Calu3 (cell line): ENCODE data around the gene PROM1. TPM values are rescaled to one million over a fixed set of nuclear protein-coding genes. Genes with fewer than 3 reads are reported as not detected.

Source experiments
- BruUV-seq: library from RNA; stranded (reverse); fragments of 400-500 nt; replicated peaks from 2 replicates; lab custom pipeline; 2021; lab: Mats Ljungman, UMichigan
- CTCF ChIA-PET: fragments of 300-600 bp; sonication (Branson Sonifier 250); formaldehyde crosslinking; loops from one replicate; lab custom pipeline; 2022; ENCODE audit warnings: antibody characterized with exemption; lab: Charles Lee
- DNase-seq: peaks from one replicate; pipeline ENCODE4 v3.0.0; 2022
- H3K27ac Mint-ChIP-seq: one replicate; pipeline ENCODE4 v1.8.0; 2022; ENCODE audit warnings: mixed read lengths; ENCODE audit not compliant: unreplicated experiment
- H3K27me3 Mint-ChIP-seq: one replicate; pipeline ENCODE4 v1.8.0; 2022; ENCODE audit warnings: mixed read lengths; ENCODE audit not compliant: unreplicated experiment
- H3K36me3 Mint-ChIP-seq: one replicate; pipeline ENCODE4 v1.8.0; 2022; ENCODE audit warnings: mild to moderate bottlenecking, moderate library complexity, mixed read lengths; ENCODE audit not compliant: insufficient read depth, unreplicated experiment
- H3K4me1 Mint-ChIP-seq: one replicate; pipeline ENCODE4 v1.8.0; 2022; ENCODE audit warnings: mild to moderate bottlenecking, low read depth, mixed read lengths; ENCODE audit not compliant: unreplicated experiment
- H3K4me3 Mint-ChIP-seq: one replicate; pipeline ENCODE4 v1.8.0; 2022; ENCODE audit warnings: mild to moderate bottlenecking, low read depth, moderate library complexity, mixed read lengths; ENCODE audit not compliant: unreplicated experiment
- H3K9me3 Mint-ChIP-seq: one replicate; pipeline ENCODE4 v1.8.0; 2022; ENCODE audit warnings: low read depth, mixed read lengths; ENCODE audit not compliant: unreplicated experiment
- intact Hi-C: fragments of 100-400 bp; cut with micrococcal nuclease; formaldehyde crosslinking; loops from one replicate; pipeline ENCODE4 v1.10.0; 2022; ENCODE audit not compliant: unreplicated experiment
- total RNA-seq: library from RNA; stranded (reverse); gene quantifications from 2 replicates; pipeline ENCODE4 v1.2.3, GENCODE V29; 2022
- TF ChIP-seq, protein P1 (sequence below): fragments of 200-600 bp; IDR thresholded peaks from one replicate; pipeline ENCODE4 v1.8.0; 2022; ENCODE audit warnings: antibody characterized with exemption; ENCODE audit not compliant: unreplicated experiment

PROM1 gene
- total RNA-seq, 1 experiment from 2014 or later, result 73.9 TPM

DNA sequence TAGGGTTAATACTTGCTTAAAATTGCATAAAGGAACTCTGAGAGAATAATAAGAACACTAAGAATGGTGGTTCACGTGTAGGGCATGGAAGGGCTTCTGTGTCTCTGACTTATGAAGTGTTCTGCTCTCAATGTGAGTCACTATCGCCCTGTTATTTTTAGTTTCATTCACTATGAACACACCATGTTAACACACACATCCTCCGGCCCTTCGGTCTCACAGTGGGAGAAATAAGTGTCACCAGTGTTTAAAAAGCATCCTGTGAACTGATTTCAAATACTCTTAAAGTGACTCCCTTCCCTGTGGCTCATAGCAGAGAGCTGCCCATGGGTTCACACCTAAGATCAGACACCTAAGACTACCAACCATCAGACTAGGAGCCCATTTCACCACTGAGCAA lies 87.0 kb downstream of the PROM1 start:
- CTCF ChIA-PET, result no interaction called here
- TF ChIP-seq, protein P1, sequence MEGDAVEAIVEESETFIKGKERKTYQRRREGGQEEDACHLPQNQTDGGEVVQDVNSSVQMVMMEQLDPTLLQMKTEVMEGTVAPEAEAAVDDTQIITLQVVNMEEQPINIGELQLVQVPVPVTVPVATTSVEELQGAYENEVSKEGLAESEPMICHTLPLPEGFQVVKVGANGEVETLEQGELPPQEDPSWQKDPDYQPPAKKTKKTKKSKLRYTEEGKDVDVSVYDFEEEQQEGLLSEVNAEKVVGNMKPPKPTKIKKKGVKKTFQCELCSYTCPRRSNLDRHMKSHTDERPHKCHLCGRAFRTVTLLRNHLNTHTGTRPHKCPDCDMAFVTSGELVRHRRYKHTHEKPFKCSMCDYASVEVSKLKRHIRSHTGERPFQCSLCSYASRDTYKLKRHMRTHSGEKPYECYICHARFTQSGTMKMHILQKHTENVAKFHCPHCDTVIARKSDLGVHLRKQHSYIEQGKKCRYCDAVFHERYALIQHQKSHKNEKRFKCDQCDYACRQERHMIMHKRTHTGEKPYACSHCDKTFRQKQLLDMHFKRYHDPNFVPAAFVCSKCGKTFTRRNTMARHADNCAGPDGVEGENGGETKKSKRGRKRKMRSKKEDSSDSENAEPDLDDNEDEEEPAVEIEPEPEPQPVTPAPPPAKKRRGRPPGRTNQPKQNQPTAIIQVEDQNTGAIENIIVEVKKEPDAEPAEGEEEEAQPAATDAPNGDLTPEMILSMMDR, result no peak
- intact Hi-C loops, result no loop called here
- Mint-ChIP-seq H3K27ac (no peak overlapping the region), H3K27me3 (no peaks in the 10 kb centered on the region), H3K4me3 (no peak overlapping the region), H3K36me3 (no peaks in the 10 kb centered on the region), H3K4me1 (no peaks in the 10 kb centered on the region), H3K9me3 (no peaks in the 10 kb centered on the region)
- BruUV-seq, result no TSS peak
- no peak for DNase-seq

DNA sequence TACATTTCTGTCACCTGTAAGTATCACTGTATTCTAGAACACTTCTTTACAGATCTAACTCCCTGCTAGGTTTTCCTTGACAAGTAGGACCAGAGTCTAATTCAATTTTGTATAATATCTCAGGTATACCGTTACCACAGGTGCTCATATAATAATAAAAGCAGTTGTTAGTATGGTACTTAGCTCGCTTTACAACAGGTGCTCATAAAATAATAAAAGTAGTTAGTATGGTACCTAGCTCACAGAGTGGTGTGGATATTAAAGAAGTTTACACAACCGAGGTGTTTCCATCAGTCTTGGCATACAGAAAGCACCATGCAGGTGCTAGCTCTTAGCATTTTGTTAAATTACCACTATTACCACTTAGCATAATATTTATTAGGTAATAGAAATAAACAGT lies 88.0 kb downstream of the PROM1 start:
- TF ChIP-seq, protein P1, result no peak
- Mint-ChIP-seq H3K27me3 (no peaks in the 10 kb centered on the region), H3K4me1 (no peaks in the 10 kb centered on the region), H3K4me3 (no peak overlapping the region), H3K9me3 (no peaks in the 10 kb centered on the region), H3K36me3 (no peaks in the 10 kb centered on the region), H3K27ac (no peak overlapping the region)
- intact Hi-C loops, result no loop called here
- CTCF ChIA-PET, result no interaction called here
- DNase-seq, result no peak
- no TSS peak for BruUV-seq

DNA sequence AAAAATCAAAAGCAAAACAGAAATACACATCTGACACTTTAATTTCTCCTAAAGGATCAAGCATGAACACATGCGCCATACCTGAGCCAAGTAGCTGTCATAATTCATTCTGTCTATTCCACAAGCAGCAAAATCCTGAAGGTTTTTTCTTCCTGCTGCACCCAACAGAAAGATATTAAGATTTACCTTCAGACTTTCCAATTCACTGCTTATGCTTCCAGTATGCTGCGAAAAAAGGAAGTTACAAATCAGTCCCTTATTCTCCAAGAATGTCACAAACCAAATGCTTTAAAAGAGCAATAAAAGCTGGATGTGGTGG lies 91.7 kb downstream of the PROM1 start:
- H3K27ac Mint-ChIP-seq, result no peak overlapping the region
- H3K9me3 Mint-ChIP-seq, result no peaks in the 10 kb centered on the region
- no peak for DNase-seq
- H3K4me3 Mint-ChIP-seq, result no peak overlapping the region
- BruUV-seq, result no TSS peak
- TF ChIP-seq, protein P1, result no peak
- no peaks in the 10 kb centered on the region for H3K27me3 Mint-ChIP-seq
- intact Hi-C loops, result no loop called here
- H3K36me3 Mint-ChIP-seq, result no peaks in the 10 kb centered on the region
- no peaks in the 10 kb centered on the region for H3K4me1 Mint-ChIP-seq
- CTCF ChIA-PET, result no interaction called here

DNA sequence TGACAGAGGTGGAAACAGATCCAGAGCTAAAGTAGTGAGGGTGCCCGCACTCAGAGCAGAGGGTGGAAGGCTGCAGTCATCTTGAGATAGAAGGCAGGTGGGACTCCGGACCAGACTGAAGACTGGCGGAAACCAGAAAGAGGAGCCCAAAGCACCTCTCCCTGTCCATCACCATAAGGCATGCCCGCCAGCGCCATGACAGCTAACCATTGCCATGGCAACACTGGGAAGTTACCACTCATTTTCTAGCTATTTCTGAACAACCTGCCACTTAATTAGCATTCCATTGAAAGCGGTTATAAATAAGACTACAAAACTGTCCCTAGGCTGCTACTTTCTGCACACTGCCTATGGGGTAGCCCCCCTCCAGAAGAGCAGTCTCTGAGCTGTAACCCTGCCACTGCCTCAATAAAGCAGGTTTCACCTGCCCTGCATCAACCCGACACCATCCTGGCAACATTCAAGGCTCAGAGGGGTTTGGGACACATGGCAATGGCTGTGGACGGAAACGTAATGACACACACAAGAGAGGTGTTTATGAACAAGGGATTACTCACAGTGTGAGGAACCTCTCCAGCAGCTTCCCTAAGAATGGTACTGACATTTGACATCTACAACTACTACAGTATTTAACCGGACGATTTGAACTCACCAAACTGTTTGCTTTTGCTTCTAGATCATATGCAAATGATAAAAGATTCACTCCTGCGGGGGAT lies 93.1 kb downstream of the PROM1 start:
- no TSS peak for BruUV-seq
- Mint-ChIP-seq H3K4me3 (no peak overlapping the region), H3K4me1 (no peaks in the 10 kb centered on the region), H3K9me3 (no peaks in the 10 kb centered on the region), H3K27ac (no peak overlapping the region), H3K27me3 (no peaks in the 10 kb centered on the region), H3K36me3 (no peaks in the 10 kb centered on the region)
- intact Hi-C loops, result no loop called here
- TF ChIP-seq, protein P1, result no peak
- DNase-seq, result no peak
- CTCF ChIA-PET, result no interaction called here
